HepG2 (cell line): ENCODE data around the gene ZCCHC8. TPM values are rescaled to one million over a fixed set of nuclear protein-coding genes. Genes with fewer than 3 reads are reported as not detected.

ENCODE experiments used
- CBFB ChIP-seq: sonication (generic); formaldehyde crosslinking; IDR thresholded peaks from 2 replicates; pipeline ENCODE4 v1.4.0; 2020; ENCODE audit warnings: missing genetic modification reagents
- CHD2 ChIP-seq: IDR thresholded peaks from 2 replicates; pipeline ENCODE4 v1.6.1; 2011; ENCODE audit warnings: low read depth, low read length, improper control_type of control experiment
- CREB3 ChIP-seq: sonication (generic); formaldehyde crosslinking; IDR thresholded peaks from 2 replicates; pipeline ENCODE4 v1.5.0; 2020; ENCODE audit warnings: missing genetic modification reagents
- DMAP1 ChIP-seq: IDR thresholded peaks from 2 replicates; pipeline ENCODE4 v1.6.1; 2016
- HNRNPLL ChIP-seq: fragments of 200-400 bp; formaldehyde crosslinking; IDR thresholded peaks from 2 replicates; pipeline ENCODE4 v1.6.1; 2017; ENCODE audit warnings: mild to moderate bottlenecking, low read depth, low read length; ENCODE audit not compliant: poor library complexity, severe bottlenecking
- KDM2A ChIP-seq: sonication (generic); formaldehyde crosslinking; IDR thresholded peaks from 2 replicates; pipeline ENCODE4 v1.4.0; 2020; ENCODE audit warnings: low read depth, missing genetic modification reagents, borderline replicate concordance
- KLF16 ChIP-seq, 2 experiments: sonication (generic) in 1 of 2; formaldehyde crosslinking in 1 of 2; IDR thresholded peaks; 2 replicates each; pipeline versions ENCODE4 v1.6.1 to v1.8.0; 2016 to 2023; ENCODE audit warnings: missing genetic modification reagents in 2 of 2, missing compliant biosample characterization in 1 of 2
- MXI1 ChIP-seq: IDR thresholded peaks from 3 replicates; pipeline ENCODE4 v1.6.1; 2012; ENCODE audit warnings: low read depth, low read length, inconsistent platforms, borderline replicate concordance
- NR2F1 ChIP-seq, 2 experiments: fragments of 450-650 bp in 1 of 2; formaldehyde crosslinking in 1 of 2; IDR thresholded peaks; 2 replicates each; pipeline versions ENCODE4 v1.5.0 to v1.6.1; 2016 to 2020; ENCODE audit warnings: mild to moderate bottlenecking in 1 of 2, missing compliant biosample characterization in 1 of 2, missing genetic modification reagents in 1 of 2, moderate library complexity in 1 of 2
- RARA ChIP-seq: IDR thresholded peaks from 2 replicates; pipeline ENCODE4 v1.6.1; 2016; ENCODE audit warnings: missing genetic modification reagents, missing compliant biosample characterization
- RXRB ChIP-seq: IDR thresholded peaks from 2 replicates; pipeline ENCODE4 v1.6.1; 2016; ENCODE audit warnings: borderline replicate concordance, missing genetic modification reagents, missing compliant biosample characterization
- SETDB1 ChIP-seq: sonication (generic); formaldehyde crosslinking; IDR thresholded peaks from 2 replicates; pipeline ENCODE4 v1.5.1; 2020; ENCODE audit warnings: missing genetic modification reagents, mild to moderate bottlenecking, borderline replicate concordance
- SRSF4 ChIP-seq: fragments of 200-400 bp; formaldehyde crosslinking; IDR thresholded peaks from one replicate; pipeline ENCODE4 v1.6.1; 2018; ENCODE audit warnings: mild to moderate bottlenecking, low read depth, low read length, moderate library complexity; ENCODE audit not compliant: poor library complexity, severe bottlenecking
- ZNF230 ChIP-seq: sonication (generic); formaldehyde crosslinking; IDR thresholded peaks from 2 replicates; pipeline ENCODE4 v1.4.0; 2020; ENCODE audit warnings: mild to moderate bottlenecking, missing genetic modification reagents
- ZNF274 ChIP-seq: sonication (generic); formaldehyde crosslinking; IDR thresholded peaks from 2 replicates; pipeline ENCODE4 v1.5.1; 2020; ENCODE audit warnings: mild to moderate bottlenecking, missing genetic modification reagents
- ZNF562 ChIP-seq: sonication (generic); formaldehyde crosslinking; IDR thresholded peaks from 2 replicates; pipeline ENCODE4 v1.8.0; 2022; ENCODE audit warnings: missing genetic modification reagents, borderline replicate concordance
- ZNF569 ChIP-seq: sonication (generic); formaldehyde crosslinking; IDR thresholded peaks from 2 replicates; pipeline ENCODE4 v1.5.0; 2020; ENCODE audit warnings: mild to moderate bottlenecking, missing genetic modification reagents, moderate library complexity, borderline replicate concordance
- ZNF572 ChIP-seq: sonication (generic); formaldehyde crosslinking; IDR thresholded peaks from 2 replicates; pipeline ENCODE4 v1.5.1; 2020; ENCODE audit warnings: mild to moderate bottlenecking, missing genetic modification reagents
- ZNF839 ChIP-seq: sonication (generic); formaldehyde crosslinking; IDR thresholded peaks from 2 replicates; pipeline ENCODE4 v1.4.0; 2020; ENCODE audit warnings: missing genetic modification reagents, mild to moderate bottlenecking, borderline replicate concordance
- polyA plus RNA-seq, 8 experiments: library from polyadenylated mRNA; depleted of rRNA in 3 of 8; stranded (reverse) in 7 of 8; unstranded in 1 of 8; fragments of >200 nt; fragmentation: Illumina TruSeq in 4 of 8; extraction: Trizol in 4 of 8; gene quantifications; 2 replicates each; pipeline versions ENCODE4 v1.2.1 to v1.2.3, GENCODE V29; 2011 to 2016; ENCODE audit warnings: low read depth in 4 of 8, missing spikeins in 1 of 8, mixed read lengths in 1 of 8; ENCODE audit not compliant: insufficient read depth in 1 of 8
- total RNA-seq, 5 experiments: library from RNA; depleted of rRNA; stranded (reverse); fragments of >200 nt; fragmentation: Illumina TruSeq; extraction: Trizol; gene quantifications; 2 replicates each; pipeline ENCODE4 v1.2.3, GENCODE V29; 2016; ENCODE audit warnings: low read depth in 1 of 5
- TF ChIP-seq, protein P1 (sequence below): sonication (generic); formaldehyde crosslinking; IDR thresholded peaks from 2 replicates; pipeline ENCODE4 v1.5.0; 2020; ENCODE audit warnings: missing genetic modification reagents
- TF ChIP-seq, protein P2 (sequence below): sonication (generic); formaldehyde crosslinking; IDR thresholded peaks from 2 replicates; pipeline ENCODE4 v1.4.0; 2020; ENCODE audit warnings: missing genetic modification reagents, borderline replicate concordance

Gene ZCCHC8
- total and polyA plus RNA-seq, 2 of the 13 experiments (the other 11 are each of a cell fraction or from before 2014, with no cell fraction given): 18.6 to 20.9 TPM

- TF ChIP-seq, protein P1, sequence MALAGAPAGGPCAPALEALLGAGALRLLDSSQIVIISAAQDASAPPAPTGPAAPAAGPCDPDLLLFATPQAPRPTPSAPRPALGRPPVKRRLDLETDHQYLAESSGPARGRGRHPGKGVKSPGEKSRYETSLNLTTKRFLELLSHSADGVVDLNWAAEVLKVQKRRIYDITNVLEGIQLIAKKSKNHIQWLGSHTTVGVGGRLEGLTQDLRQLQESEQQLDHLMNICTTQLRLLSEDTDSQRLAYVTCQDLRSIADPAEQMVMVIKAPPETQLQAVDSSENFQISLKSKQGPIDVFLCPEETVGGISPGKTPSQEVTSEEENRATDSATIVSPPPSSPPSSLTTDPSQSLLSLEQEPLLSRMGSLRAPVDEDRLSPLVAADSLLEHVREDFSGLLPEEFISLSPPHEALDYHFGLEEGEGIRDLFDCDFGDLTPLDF: no peak; the same call in none of the 2 replicates
- TF ChIP-seq DMAP1 (CRISPR knock-in tag) (0 out of 2 replicates have a peak, but pooled peaks have one; percentile 42), RXRB (CRISPR knock-in tag) (peak; percentile 56), ZNF572 (CRISPR knock-in tag) (0 out of 2 replicates have a peak, but pooled peaks have one; percentile 29), NR2F1 (CRISPR knock-in tag; IDR thresholded peaks at IDR 0.05) (no peak), ZNF274 (CRISPR knock-in tag) (peak; percentile 62; the same call in 1 of the 2 replicates), ZNF230 (CRISPR knock-in tag) (peak; percentile 67; the same call in 1 of the 2 replicates), MXI1 (peak; percentile 93; the same call in 1 of the 3 replicates), ZNF839 (0 out of 2 replicates have a peak, but pooled peaks have one; percentile 67), KDM2A (CRISPR knock-in tag) (peak; percentile 78), CREB3 (CRISPR knock-in tag) (0 out of 2 replicates have a peak, but pooled peaks have one; percentile 44), KLF16 (CRISPR knock-in tag; IDR thresholded peaks at IDR 0.05) (peak in 1 of 2 experiments; percentile 80; a peak in 2 of 4 replicates), HNRNPLL (peak; percentile 70), CBFB (peak; percentile 78), SETDB1 (CRISPR knock-in tag) (no peak), RARA (CRISPR knock-in tag) (peak; percentile 19; the same call in 1 of the 2 replicates), ZNF562 (CRISPR knock-in tag) (no peak), CHD2 (no peak), ZNF569 (no peak), SRSF4 (no peak)
- TF ChIP-seq, protein P2, sequence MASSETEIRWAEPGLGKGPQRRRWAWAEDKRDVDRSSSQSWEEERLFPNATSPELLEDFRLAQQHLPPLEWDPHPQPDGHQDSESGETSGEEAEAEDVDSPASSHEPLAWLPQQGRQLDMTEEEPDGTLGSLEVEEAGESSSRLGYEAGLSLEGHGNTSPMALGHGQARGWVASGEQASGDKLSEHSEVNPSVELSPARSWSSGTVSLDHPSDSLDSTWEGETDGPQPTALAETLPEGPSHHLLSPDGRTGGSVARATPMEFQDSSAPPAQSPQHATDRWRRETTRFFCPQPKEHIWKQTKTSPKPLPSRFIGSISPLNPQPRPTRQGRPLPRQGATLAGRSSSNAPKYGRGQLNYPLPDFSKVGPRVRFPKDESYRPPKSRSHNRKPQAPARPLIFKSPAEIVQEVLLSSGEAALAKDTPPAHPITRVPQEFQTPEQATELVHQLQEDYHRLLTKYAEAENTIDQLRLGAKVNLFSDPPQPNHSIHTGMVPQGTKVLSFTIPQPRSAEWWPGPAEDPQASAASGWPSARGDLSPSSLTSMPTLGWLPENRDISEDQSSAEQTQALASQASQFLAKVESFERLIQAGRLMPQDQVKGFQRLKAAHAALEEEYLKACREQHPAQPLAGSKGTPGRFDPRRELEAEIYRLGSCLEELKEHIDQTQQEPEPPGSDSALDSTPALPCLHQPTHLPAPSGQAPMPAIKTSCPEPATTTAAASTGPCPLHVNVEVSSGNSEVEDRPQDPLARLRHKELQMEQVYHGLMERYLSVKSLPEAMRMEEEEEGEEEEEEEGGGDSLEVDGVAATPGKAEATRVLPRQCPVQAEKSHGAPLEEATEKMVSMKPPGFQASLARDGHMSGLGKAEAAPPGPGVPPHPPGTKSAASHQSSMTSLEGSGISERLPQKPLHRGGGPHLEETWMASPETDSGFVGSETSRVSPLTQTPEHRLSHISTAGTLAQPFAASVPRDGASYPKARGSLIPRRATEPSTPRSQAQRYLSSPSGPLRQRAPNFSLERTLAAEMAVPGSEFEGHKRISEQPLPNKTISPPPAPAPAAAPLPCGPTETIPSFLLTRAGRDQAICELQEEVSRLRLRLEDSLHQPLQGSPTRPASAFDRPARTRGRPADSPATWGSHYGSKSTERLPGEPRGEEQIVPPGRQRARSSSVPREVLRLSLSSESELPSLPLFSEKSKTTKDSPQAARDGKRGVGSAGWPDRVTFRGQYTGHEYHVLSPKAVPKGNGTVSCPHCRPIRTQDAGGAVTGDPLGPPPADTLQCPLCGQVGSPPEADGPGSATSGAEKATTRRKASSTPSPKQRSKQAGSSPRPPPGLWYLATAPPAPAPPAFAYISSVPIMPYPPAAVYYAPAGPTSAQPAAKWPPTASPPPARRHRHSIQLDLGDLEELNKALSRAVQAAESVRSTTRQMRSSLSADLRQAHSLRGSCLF (CRISPR knock-in tag): no peak
Measured at GRCh38 chr12:122500685-122501488, at the start of gene ZCCHC8 (continued).
